OCI-M1 (cell line): ENCODE data around the gene CALHM4.

Experiments used
- DNase-seq: peaks from one replicate; lab custom pipeline; 2025; lab: John Stamatoyannopoulos, UW

Gene CALHM4

DNA sequence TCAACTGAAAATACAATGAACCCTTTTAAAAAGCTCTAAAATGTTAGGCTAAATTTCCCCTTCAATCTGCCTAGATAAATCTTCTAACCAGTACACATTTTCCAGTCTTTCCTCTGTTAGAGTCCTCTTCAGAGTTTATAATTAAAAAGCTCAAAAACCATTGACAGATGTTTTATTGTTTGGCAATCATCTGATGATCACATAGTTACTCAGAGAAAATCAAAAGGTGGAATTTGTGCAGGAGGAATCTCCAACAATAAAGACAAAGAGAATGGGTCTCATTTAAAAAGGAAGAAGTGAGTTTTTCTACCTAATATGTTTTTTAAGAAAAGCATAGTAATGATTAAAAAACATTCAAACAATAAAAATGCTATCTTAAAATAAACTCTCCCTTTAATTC lies 11.1 kb upstream of the CALHM4 start:
- DNase-seq, result no peak

DNA sequence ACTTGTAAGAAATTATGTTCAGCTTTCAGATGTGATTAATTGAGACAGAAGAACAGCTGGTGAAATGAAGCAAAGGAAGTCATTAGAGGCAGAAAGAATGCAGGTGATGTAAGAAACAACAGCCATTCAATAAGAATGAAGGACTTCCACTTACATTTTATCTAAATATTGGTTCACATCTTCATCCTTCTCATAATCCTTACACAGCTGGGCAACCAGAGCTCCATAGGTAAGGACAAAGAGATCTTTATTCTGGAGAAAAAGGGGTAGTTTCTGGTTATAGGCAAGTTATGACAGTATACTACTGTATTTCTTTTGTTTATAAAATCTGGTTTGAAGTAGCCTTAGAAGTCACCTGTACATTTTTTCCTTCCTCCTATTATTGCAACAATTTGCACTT lies 10.4 kb upstream of the CALHM4 start:
- DNase-seq, result no peak

DNA sequence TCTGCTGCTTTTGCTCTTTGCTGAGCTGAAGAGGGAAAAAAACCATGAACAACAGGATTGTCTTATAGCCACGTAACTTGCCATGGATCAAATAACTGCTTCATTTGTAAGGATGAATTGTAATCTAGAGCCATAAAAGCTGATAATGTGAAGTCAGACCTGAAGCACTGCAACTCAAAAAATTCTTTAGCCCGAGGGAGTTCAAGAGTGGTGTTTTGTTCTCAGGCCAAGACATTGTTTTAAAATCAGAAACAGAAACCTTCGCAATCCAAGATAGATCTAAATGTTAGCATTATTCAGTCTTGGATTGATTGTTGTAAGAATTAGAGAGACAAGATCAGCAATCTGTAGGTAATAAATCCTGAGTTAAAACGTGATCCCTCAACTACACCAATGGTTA lies 7.9 kb upstream of the CALHM4 start, which contains the start of gene TRAPPC3L:
TRAPPC3L (minus strand) TSS at position 34 of the 400 bp plus-strand sequence. CDS start 170 bp downstream, outside the sequence.
- DNase-seq, result no peak

DNA sequence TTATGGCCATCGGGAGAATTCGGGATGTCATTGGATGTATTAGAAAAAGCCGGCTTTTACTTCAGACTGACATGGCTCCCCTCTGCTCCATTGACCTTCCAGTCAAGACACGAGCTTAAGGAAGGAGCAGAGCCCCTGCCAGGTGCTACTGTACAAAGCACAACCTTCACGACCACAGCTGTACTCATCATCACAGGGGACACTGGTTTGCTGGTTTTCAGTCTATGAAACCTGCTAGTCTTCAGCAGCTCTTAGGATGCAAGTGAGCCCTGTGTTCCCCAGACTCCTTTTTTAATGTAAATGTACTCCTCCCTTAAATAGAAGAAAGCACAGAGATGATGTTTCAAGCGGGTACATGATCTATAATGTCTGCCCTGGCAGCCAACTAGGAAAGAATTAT lies 6.2 kb upstream of the CALHM4 start:
- DNase-seq, result no peak

DNA sequence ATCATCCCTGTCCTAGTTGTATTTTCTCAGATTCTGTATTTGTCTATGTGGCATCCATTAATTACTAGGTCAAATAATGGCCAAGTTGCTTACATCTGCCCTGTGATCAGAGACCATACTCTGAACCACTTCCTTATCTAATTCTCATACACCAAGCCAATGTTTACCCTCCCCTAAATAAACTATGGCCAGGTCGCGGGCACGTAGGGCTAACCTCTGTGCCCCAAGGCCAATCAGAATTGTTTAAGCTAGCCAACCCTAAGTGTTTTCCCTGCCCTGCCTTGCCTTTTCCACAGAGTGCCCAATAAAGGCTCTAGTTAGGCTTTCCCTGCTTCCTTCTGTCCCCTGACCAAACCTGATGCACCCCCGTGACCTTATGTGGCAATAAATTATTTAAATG lies 2.8 kb upstream of the CALHM4 start:
- no peak for DNase-seq

DNA sequence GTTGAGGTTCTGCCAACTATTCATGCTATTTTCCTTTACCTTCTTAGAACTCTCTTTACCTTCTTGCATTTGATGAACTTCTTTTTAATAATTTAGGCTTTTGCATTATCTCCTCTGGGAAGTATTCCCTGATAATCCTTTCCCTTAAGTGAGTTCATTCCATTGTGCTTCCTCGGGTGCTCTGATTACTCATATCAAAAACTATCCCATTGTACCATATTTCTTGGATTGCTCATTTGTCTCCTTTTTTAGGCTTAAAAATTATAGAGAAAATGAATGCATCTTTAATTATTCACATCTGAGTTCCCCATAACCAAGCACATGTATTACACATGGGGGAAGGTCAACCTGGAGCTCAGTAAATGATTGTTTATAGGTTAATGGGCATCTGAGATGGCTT lies 2.5 kb downstream of the CALHM4 start:
- no peak for DNase-seq

DNA sequence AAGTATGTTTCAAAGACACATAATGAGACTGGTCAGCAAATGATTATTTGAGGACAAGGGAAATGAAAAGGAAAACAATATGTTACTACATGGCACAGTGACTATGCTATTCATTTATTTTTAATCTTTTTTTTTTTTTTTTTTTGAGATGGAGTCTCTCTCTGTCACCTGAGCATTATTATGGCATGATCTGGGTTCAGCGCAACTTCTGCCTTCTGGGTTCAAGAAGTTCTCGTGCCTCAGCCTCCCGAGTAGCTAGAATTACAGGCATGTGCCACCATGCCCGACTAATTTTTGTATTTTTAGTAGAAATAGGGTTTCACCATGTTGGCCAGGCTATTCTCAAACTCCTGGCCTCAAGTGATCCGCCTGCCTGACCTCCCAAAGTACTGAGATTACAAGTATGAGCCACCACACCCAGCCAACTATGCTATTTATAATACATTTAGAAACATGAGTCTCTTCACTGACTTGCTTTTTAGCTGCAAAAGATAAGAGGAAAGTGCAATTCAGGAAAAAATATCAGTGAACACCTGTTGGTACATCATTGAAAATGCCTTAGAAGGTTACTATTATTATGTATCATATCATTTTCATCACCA lies 3.4 kb downstream of the CALHM4 start:
- DNase-seq, result no peak

DNA sequence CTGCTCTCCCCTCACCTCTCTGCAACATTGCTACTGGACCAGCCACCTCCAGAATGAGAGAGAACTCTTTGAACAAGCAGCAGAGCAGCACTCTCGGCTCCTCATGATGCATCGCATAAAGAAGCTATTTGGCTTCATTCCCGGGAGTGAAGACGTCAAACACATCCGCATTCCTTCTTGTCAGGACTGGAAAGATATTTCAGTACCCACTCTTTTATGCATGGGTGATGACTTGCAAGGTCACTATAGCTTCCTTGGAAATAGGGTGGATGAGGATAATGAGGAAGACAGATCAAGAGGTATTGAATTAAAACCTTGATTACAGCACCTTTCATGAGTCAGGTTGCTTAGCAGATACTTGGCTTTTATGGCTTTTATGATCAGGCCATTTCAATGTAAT lies 4.3 kb downstream of the CALHM4 start:
- no peak for DNase-seq

DNA sequence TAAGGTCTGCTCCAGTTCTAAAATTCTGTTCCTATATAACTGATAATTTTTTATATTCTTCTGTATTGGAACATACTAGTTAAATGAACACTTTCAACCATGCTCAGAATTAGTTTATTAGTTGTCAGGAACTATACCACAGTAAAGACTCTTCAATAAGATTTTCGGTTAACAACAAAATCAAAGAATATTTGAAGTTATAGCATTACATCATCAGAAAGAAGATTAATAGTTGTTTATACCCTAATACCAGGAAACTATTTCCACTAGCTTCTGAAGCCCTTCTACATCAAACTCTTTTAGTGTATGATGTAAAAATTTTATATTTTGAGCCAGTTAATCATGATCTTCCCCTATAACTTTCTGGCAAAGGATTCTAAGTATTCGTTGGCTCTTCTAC lies 6.6 kb downstream of the CALHM4 start:
- no peak for DNase-seq

DNA sequence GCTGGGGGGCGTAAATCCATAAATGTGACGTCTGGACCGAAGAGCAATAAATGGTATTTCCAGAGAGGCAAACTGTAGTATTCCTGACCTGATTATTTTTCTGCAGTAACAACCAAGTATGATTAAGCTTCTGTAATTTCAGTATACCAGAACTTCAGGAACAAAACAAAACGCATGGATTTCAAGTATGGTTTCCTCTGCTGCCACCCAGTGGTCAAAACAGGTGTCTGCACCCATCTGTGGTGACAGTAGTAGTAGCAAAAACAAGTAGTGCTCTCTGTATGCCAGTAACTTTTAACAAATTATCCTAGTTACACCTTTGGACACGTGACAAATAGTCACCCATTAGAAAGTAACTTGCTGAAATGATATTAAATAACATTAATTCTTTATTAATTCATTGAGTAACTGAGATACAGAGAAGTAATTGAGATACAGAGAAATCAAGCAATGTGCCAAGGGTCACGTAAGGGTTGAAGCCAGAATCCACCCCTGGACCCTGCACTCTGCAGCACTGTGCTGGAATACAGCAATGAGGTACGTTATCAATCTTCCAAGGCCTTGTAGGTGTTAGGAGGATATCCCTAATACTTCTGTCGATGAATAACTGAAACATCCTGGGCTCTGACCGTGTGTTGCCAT lies 7.9 kb downstream of the CALHM4 start:
- DNase-seq, result peak; percentile 90

DNA sequence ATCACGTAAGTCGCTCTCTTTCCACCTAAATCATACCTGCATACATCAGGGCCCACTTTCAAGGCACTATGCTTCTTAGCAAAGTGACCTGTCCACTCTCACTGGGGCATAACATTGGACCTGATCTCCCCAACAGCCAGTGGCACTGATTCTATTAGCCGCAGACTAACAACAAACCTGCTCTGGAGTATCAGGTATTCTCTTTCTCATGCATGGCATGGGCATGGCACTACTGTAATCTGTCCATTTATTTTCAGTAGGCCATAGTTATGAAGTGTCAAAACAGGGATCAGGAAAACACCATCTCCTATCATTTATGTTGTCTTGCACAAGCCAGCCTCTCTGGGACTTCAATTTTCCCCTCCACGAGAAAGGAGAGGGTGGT lies 8.5 kb downstream of the CALHM4 start:
- no peak for DNase-seq

DNA sequence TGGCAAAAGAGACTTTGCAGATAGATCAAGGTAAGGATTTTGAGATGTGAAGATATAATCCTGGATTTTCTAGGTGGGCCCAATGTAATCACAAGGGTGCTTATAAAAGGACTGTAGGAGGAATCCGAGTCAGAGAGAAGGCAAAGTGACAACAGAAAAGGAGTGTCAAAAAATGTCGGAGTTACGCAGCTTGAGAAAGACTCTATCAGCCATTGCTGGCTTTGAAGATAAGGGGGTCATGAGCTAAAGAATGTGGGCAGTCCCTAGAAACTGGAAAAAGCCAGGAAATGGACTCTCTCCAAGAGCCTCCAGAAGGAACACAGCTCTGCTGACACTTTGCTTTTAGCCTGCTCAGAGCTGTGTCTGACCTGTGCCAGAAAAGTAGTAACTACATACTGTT lies 9.1 kb downstream of the CALHM4 start:
- DNase-seq, result peak; percentile 47

DNA sequence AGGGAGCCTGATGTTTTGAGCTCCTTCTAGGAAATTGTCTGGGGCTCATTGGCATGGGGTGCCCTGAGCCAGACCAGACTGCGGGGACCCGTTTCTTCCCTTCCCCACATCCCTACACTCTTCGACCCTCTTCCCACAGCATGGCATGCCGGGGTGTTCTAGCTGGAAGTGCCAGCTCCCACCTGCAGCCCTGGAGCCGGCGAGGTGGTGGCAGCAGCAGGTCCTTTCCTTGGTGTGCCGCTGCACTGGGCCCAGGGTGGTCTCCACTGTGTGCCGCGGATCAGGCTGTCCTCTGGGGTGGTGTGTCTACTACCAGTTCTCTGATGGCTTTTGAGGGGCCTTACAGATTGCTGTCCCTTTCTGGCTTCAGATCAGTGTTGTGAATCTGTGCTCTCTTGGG lies 10.3 kb downstream of the CALHM4 start:
- no peak for DNase-seq

DNA sequence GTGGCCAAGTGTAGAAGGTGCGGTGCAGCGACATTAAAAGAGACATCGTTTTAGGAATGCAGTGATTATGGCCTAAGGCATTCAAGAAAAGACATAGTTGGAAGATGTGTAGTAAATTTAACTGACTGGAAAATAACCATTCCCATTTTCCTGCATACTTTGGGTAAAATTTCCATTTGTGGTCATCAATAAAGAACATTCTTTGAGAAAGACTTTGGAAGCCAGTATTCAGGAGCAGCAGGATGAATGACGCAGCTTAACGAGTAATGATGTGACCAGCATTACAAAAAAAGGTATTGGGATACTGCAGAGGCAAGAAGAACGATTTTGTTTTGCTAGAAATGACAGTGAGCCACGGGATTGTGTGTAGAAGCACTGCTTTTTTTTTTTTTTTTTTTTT lies 10.8 kb downstream of the CALHM4 start:
- DNase-seq, result no peak

DNA sequence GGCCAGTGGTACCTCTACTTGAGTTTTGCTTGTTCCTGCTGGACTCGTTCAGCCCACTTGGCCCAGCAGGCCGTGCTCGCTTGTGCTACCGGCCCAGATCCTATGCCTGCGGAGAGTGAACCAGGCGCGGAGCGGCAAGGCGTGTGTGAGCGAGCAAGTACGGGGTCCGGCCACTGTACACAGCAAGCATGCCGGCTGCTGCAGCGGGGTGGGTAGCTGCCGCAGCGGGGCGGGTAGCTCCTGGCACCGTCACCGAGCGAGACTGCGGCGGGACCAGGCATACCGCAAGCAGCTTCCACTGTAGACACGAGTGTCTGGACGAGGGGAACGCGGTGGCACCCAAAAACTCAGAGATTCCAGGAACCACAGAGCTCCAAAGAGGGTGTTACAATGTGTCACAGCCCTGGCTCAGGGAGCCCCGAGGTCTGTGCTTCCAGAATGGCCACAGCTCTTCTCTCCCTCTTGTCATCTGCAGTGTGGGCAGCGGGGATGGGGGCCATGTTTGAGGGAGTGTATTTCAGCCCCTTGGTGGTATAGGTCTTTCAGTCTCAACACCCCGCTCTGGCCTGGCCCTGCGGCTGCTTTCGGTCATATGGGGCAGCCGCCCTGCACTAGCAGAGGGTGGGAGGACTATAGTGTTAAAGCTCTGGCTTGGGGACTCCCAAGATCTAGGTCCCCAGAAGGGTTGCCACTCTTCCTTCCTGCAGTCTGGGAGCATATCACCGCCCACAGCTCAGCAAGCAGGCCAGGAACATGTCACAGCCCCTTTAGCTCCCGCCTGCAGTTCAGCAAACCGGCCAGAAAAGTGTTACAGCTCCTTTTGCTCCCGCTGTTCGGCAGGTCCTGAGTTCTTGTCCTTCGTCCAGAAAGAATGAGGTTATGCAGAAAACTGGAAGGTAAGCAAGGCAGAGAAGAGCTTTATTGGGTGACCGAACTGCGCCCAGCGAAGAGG lies 11.6 kb downstream of the CALHM4 start:
- no peak for DNase-seq

DNA sequence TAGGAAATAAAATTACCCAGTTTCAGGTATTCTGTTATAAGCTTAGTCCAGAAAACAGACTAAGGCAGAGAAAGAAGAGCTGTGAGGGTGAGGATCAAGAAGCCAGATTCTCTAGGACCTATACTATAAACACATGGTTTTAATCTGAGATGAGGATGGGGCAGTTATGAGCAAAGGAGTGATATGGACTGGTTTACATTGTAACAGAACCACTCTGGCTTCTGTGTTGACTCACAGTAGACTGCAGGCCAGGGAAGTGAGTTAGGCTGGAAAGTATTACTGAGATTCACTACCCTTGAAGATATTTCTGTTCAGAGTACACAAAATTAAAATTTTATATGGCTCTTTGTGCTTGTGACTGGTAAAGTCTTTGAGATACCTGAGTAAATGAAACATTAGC lies 14.6 kb downstream of the CALHM4 start:
- no peak for DNase-seq

DNA sequence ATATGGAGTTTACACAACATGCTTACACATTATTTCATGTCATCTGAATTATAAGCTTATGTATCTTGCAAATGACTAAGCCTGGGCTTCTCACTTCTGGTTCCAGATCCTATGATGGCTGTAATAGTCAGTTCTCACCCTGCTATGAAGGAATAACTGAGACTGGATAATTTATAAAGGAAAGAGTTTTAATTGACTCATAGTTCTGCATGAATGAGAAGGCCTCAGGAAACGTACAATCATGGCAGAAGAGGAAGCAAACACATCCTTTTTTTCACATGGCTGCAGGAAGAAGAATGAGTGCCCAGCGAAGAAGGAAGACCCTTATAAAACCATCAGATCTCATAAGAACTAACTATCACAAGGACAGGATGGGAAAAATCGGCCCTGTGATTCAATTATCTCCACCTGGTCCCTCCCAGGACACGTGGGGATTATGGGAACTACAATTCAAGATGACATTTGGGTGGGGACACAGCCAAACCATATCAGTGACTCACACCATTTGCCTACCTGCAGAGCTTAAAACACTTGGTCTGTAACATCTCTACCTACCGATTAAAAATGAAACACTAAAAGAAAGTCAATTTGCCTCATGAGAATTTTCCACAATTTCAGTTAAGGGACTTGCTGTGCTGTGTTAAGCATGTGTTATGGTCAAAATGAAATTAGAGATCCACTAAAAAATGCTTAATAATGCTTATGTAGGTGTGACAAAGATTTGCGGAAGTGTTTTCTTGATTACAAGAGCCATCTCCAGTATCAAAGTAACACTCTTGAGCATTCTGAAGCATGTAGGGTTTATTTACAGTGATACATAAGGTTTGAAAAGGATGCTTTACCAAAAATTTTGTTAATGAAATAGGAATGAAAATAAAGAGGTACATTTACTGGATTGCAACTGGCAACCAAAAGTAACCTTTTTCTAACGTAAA lies 15.5 kb downstream of the CALHM4 start:
- DNase-seq, result no peak

DNA sequence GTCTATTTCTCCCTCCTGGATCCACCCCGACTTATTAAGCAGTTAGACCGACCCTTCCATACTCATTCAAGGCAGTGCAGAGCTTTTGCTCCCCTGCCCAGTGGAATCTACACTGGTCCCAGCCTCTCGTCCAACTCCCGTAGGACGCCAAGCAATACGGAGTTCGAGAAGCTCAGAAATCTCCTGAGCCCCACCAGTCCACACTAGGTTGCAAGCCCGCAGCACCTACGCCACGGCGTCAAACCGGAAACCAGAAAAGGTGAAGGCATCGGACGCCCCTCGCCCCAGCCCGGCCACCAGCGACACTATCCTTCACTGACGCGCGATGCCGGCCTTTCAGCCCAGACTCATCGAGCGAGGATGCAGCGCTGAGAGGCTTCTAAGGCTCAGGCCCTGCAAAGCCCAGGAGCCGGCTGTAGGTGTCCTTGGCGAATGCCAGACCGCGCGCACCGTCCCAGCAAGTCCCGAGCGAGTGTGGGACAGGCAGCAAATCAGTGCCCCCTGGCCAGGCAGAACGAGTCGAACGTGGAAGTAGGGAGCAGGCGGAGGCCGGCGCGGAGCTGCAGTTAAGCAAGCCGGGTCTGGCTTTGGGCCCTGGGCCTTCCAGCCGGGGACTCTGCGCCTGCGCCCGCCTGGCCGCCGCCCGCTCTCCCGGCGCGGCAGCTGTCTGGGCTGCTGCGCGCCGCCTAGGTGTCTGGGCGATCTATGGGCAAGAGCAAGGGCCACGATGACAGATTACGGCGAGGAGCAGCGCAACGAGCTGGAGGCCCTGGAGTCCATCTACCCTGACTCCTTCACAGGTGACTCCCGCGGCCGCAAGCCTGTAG lies 17.5 kb downstream of the CALHM4 start, which contains the start of gene RWDD1:
RWDD1 (plus strand) TSS at position 649 of the 827 bp plus-strand sequence; CDS start at position 728, 79 bp downstream.
- peak; percentile 99 for DNase-seq

DNA sequence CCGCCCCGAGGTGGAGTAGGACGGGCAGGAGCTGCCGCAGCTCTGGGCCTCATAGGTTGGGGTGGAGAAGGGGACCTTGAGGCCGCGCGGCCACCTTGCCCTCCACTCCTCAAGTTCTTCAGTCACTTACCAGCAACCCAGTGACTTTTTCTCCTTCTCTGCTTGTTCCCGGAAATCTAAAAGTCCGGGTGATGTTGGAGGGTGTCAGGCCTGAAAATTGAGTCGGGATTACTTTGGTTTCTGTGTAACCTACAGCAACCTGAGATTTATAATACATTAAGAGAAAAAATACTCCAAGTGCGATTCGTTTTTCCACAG lies 18.1 kb downstream of the CALHM4 start:
- DNase-seq, result no peak

DNA sequence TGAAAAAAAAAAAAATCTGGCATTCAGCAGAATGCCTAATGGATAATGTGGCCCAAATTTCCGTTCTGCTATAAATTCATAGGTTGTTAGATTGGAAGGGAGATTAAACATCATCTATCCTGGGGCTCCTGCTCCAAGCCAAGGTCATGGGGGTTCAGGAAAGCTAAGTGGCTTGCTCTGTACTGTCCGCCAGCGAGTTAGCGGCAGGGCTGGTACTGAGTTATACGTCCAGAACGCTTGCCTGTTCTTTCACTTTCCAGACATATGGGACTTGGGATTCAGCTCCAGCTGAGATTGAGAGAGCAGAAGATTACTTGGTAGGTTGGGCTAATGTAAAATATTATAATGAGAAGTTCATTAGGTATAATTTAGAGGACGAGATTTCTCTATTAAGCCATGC lies 18.6 kb downstream of the CALHM4 start:
- DNase-seq, result peak; percentile 46

DNA sequence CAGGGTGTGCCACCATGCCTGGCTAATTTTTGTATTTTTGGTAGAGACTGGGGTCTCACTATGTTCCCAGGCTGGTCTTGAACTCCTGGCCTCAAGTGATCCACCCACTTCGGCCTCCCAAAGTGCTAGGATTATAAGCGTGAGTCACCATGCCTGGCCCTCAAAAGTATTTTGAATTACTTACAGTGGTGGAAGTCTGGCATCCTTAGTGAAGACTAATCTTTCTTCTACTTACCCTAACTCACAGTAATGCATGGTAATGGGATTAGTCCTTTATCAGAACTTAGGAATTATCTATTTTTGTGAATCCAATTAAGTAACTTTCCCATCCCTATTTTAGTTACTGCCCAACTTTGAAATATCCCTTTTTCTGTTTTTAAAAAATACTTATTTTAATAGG lies 21.7 kb downstream of the CALHM4 start:
- no peak for DNase-seq
